A172 (cell line): ENCODE results near the gene PRKG1. TPM values are rescaled to one million over a fixed set of nuclear protein-coding genes. Genes with fewer than 3 reads are reported as not detected.

Experiments used
- DNase-seq: peaks from one replicate; pipeline ENCODE4 v3.0.0-alpha.2; 2015; ENCODE audit warnings: low spot score
- total RNA-seq: library from RNA; depleted of rRNA; stranded (reverse); fragments of >200 nt; shearing (Covaris generic); gene quantifications from 2 replicates; pipeline ENCODE4 v1.2.3, GENCODE V29; 2014

PRKG1 gene
- total RNA-seq, 1 experiment from 2014 or later: 0.22 TPM

DNA sequence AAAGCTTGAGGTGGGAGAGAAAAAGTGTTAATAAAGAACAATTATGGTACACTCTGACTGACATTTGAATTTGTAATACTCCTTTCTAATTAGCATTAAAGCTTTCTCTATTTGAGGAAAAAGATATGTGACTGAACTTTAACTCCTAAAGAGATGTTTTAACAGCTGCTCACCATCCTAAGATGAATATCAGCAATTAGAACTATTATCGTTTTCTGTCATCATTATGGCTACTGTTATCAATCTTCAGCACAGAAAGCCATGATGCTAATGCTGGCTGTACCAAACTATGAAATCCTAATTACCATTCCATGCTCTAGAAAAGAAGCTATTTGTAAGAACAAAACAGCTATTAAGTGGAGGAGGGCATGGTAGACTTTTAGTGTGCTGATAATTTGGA lies 853.9 kb downstream of the PRKG1 start:
- no peak for DNase-seq

DNA sequence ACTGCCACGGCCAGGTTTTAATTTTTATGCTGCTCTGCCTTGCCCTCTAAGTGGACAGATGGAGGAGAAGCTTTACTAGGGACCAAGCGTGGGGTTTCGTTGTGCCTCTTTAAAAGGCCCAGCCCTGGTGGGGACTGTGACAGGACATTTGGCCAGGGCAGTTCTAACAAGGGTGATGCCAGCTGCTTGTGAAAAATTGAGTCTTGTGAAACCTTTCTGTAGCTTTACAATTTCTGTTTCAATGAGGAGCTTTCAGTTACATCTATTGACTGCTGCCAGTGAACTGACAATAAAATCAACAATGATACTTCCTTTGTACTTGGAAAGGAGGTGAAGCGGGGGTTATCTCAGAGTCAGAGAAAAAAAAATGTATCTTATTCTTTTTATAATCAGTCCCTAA lies 858.2 kb downstream of the PRKG1 start:
- no peak for DNase-seq

DNA sequence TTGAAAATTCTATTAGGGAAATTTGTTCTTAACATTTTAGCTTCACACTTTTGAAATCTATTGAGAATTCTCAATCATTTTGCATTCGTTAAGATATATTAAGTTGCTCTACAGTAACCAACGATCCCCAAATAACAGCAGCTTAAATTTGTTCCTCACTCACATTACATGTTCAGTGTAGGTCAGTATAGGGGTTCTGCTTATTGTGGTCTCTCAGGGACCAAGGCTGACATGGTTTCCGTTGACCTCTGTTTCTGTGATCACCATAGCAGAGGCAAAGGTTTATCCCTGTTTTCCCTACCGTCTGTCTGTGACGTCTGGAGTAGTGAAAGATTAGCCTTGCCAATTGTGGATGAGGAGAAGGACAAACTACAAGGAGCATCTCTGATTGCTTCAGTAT lies 860.1 kb downstream of the PRKG1 start:
- no peak for DNase-seq

DNA sequence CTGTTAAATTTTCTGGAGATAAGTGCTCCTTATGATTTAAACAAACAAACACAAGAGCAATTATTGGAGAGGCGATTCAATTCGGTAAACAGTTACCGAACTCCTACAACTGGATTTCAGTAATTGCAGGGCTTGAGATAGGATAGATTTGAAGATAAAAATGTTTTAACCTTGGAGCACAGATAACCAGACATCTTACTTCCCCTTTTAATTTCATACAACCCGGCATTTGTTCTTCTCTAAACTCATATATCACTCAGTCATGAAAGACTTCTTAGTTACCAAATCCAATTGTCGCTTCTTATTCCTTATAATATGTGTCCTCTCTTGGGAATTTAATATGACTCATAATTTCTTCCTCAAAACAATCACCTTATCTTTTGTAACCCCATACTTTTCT lies 861.1 kb downstream of the PRKG1 start:
- DNase-seq: no peak

DNA sequence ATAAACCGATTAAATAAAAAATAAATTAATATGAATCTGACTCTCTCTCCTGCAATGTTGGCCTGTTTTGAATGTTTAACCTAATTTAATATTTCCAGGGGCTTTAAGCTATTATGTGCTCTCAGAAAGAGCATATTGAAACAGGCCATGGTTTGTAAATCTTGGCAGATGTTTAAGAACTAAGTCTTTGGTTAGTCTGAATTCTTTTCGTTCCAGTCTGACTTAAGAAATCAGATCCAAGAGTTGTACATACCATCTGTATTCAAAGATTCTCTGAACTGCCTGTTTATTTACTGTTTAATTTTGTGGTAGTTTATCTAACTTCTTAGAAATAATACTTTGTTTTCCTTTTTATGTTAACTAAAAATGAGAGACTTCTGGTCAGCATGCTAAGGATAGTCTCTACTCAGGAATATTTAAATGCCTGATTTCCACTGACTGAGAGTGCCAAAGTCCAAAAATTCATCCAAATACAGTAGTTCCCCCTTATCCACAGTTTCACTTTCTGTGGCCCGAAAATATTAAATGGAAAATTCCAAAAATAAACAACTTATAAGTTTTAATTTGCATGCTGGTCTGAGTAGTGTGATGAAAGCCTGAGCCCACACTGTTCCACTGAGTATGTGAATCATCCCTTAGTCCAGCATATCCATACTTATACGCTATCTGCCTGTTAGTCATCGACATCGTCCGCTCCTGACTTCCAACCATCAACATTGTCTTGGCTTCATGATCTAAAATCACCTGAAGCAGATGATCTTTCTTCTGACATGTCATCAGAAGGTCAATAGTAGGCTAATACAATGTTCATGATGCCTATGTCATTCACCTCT lies 863.2 kb downstream of the PRKG1 start:
- DNase-seq: no peak

DNA sequence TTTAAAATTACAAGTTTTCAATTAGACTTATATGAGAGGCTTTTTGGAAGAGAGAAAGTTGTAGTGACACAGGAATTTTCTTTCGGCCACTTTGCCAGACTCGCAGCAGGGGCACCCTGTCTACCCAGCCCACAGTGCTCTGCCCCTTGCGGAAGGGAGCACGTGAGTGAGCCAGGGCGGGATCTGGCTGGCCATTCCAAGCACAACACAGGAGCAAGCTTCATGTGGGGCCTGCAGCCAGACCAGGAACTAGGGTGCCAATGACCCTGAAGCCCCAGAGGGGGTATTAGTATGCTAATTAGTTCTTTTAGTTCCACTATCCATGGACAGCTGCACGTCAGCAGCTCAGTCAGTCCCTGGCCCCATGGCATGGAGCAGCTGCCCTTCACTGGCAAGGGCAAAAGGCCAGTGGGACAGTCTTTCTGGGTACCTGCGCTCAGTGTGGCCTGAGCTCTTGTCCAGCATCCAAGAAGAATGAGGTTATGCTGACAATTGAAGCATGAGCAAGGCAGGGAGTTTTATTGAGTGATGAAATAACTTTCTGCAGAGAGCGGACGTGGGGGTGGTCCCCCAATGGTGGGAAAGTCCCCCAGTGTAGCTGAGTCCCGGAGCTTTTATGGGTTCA lies 876.2 kb downstream of the PRKG1 start:
- no peak for DNase-seq

DNA sequence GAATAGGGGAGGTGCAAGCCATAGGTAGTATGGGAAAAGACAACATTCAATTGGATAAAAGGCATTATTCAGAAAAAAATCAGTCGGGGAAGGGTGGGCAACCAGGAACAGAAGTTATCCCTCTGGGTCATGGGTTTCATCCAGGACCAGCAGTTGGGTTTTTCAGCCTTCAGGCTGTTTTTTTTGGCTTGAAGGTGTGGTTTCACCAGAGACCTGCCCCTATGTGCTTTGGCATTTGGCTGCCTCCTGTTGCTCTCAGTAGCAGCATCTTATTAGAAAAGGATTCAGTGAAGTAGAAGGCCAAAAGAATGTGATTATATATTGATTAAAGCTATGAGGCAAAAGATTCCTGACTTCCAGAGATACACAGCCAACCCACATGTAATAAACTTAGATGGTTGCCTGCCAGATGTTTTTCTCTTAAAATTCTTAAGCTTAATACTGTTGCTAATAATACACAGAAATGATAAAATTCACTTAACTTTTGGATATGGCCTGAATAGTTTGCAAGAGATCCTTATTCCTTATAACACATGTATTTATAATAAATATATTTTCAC lies 876.8 kb downstream of the PRKG1 start:
- no peak for DNase-seq

DNA sequence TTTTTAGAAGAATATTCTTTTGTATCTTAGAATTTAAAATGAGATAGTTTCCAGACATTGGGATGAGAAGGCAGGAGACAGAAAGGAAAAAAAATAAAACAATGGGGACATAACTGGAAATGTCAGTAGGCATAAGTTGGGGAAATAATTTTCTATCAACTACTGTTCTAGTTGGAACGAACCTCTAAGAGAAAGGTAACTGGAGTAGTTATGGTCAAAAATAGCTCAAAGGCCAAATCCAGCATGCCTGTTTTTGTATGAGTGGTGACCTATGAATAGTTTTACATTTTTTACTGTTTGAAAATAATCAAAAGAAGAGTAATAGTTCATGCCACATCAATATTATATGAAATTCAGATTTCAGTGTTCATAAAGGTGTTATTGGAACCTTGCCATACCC lies 877.3 kb downstream of the PRKG1 start:
- DNase-seq: no peak

DNA sequence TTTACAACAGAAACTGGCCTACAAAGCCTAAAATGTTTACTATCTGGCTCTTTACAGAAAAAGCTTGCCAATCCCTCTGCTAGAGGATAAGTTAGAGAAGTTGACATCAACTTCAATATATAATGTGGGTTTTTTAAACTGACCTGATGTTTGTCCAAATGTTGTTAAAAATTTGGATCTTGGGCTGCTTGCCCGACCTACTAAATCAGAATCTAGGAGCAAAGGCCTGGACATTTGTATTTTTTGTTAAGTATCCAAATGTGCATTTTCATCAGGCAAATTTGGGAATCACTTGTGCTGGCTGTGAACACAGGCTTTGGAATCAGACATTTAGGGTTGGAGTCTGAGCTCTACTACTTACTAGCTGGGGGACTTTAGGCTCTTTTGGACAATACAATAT lies 877.8 kb downstream of the PRKG1 start:
- DNase-seq: no peak

DNA sequence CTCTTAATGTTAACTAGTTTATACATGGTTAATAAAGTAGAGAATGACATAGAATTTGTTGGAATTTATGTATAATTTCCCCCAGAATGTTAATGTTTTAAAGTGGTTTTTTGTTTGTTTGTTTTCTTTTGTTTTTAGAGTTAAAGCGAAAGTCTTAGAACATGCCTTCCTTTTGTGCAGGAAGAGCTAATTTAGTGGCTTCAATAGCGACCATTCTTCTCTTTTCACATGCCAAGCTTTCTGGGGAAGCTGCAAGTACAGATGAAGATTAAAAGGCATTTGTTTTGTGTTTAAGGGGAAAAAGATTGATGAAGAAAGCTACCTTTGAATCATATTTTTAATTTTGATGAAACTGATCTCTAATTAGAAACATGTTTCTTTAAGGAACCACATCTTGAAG lies 881.4 kb downstream of the PRKG1 start:
- no peak for DNase-seq

DNA sequence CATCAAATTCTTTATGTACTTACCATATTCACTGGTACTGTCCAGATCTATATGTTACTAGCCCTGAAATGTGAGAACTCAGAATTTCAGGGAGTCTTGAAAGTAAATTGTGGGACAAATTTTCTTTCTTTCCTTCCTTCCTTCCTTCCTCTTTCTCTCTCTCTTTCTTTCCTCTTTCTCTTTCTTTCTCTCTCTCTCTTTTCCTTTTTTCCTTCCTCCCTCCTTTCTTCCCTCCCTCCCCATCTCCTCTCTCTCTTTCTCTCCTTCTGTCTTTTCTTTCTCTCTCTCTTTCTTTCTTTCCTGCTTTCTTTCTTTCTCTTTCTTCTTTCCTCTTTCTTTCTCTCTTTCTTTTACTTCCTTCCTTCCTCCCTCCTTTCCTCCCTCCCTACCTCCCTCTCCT lies 882.5 kb downstream of the PRKG1 start:
- no peak for DNase-seq

DNA sequence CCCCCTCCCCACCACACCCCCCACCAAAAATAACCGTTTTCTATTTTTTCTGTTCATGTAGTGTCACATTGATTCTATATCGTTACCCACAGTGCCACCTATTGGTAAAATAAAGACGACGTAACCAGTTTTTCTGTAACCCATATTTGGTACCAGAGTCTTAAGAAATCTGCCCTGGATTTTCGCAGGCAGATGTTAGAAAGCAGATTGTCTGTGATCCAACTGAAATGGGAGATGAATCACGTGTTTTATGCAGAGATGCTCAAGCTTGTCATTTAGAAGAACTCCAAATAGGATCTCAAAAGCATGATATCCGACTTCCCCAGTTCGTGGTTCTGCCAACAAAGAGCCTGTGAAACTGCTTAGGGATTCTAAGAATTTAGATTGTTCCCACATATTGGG lies 886.2 kb downstream of the PRKG1 start:
- DNase-seq: peak; percentile 13

DNA sequence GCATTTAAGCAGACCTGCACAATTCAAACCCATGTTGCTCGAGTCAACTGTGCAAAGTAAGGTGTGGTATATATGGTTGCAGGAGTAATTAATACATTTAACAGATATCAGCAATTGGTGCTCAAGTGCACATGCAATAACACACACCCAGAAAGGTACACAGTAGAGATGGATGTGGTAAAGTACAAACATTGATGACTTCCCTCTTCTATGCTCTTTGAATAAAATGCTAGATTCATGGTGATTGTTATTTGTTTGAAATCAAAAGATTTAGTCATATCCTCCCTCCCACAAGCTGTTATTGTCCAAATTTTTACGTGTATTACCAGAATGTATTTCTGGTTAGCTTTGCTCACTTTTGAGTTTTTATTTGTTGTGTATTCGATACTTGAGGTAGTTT lies 887.1 kb downstream of the PRKG1 start:
- no peak for DNase-seq

DNA sequence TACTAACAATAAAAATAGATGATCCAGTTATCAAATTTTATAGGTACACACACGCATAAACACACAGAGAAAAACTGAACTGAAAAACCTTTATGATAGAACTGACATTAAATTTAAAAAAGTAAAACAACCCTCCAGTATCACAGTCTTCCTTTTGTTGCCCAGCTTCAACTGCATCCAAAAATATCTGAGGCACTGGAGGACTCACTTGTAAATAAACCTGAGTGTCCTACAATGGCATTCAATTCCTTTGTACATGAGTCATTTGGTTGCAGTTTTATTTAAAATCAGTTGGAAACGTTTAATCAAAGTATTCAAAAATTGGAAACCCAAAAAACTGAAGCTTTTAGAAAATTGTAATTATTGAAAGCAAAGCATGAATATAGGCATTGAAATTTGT lies 890.3 kb downstream of the PRKG1 start:
- no peak for DNase-seq

DNA sequence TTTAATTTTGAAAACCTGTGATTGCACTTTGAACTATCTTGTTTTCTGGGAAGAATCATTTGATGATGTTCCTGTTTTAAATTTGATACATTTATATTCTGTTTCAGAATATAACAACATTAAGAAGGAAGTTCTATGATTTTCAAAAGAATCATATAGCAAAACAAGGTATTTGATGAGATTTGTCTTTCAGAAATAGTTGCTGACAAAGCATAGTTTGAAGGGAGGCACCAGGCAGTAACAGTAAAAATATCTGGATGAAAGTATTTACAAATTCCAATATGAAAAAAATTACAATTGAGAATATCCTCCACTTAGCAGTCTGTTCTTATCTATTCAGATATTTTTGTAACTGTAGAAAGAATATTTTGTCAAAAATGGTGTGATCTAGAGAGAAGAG lies 891.2 kb downstream of the PRKG1 start:
- no peak for DNase-seq

DNA sequence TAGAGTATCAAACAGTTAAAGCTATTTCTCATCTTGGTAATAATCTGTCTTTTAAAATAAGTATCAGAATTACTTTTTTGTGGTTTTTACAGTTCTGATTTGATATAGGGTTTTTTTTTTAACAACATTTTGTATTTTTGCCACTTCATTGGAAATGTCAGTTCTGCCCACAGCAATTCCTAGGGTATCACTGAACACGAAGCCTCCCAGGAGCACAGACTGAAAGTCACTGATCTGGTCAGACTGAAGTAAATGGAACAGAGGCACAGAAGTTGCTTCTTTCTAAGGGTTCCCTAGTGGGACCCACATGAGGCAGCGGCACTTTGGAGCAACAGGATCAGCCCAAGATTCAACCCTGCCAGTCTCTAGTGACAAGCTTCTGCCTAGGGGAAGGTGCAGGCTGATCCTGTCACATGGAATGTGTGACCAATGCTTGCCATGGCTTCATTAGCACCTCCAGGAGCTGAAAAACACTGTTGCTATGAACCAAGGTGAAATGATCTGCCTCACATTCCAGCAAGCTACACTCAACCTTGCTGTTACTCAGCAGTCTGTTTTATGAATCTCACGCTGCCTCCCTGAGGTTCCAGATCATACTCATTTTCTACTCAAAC lies 898.6 kb downstream of the PRKG1 start:
- no peak for DNase-seq

DNA sequence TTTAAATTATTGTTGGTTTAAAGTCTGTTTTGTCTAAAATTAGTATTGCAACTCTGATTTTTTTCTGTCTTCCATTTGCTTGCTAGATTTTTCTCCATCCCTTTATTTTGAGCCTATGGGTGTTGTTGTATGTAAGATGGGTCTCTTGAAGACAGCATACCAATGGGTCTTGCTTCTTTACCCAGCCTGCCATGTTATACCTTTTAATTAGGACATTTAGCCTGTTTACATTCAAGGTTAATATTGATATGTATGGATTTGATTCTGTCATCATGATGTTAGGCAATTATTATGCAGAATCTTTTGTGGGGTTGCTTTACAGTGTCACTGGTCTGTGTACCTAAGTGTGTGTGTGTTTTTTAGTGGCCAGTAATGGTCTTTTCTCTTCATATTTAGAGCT lies 906.5 kb downstream of the PRKG1 start:
- DNase-seq: no peak

DNA sequence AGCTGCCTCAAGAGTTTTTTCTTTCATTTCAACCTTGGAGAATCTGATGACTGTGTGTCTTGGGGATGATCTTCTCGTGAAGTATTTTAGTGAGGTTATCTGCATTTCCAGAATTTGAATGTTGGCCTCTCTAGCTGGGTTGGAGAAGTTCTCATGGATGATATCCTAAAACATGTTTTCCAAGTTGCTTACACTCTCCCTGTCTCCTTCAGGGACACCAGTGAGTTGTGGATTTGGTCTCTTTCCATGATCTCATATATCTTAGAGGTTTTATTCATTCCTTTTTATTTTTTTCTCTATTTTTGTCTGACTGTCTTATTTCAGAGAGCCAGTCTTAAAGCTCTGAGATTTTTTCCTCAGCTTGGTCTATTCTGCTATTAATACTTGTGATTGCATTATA lies 907.4 kb downstream of the PRKG1 start:
- DNase-seq: no peak

DNA sequence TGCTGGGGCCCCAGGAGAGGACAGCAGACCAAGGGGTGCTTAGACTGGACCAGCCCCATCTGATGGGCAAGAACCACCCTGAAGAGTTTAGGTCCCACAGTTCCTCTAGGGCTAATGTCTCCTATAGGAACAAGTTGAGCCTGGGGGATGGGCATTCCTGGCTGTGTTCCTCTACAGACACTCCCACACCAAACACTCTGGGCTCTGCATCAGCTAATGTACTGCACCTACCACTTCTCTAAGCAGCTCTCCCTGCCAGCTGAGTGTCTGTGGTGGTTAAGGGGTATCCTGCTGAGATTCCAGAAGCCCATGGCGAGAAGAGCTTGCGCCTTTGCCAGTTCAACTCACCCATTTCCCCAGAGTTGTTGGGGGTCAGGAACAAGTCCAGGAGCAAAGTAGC lies 909.2 kb downstream of the PRKG1 start:
- no peak for DNase-seq

DNA sequence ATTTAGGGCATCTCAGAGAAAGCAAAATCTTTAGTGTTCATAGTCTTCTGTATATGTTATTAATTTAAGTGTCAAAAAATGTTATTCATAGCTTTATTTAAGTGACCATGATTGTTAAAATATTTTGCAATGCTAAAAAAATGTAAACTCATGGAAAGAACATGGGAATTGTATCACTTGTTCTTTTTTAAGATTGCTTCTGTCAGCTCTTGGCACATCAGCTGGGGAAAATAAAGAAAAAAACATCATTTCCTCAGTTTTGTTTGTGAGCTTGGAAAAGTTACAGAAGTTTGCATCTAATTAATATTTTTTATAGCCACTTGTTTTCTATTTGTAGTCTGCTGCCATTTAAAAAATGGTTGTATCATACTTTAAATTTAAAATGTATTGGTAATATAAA lies 911.0 kb downstream of the PRKG1 start:
- no peak for DNase-seq

DNA sequence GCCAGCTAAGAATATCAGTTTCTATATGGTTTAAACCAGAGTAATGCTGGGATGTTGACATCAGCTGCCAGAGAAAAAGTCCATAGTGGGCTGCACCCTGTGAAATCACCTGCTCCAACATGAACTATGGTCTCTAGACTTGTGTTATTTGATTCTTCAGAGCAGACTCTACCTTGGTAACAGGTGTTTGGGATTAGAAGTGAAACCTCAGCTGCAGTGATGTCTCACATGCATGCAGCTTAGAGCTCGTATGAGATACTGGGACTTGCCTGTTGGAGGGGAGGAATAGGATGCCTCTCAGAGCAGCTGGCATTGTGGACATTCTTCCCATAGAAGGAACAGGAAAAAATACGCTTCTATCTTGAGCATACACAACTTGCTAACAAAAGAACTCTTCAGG lies 912.2 kb downstream of the PRKG1 start:
- DNase-seq: no peak

DNA sequence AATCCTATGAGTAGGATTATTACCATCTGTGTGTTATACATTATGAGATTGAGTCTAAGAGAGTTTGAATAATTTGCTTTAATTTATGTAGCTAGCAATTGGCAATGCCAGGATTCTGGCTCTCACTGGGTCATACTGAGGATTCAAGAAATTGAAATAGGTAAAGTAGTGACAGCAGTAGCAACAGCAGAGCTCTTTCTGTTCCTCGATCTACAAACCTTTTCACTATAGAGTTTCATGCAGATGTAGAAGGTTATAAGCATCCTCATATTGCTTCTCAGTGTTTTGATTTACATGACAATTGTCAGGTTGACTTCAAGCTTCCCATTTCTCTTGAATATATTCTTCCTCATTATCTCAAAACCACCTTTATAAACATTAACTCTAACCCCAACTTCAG lies 919.2 kb downstream of the PRKG1 start:
- DNase-seq: no peak

DNA sequence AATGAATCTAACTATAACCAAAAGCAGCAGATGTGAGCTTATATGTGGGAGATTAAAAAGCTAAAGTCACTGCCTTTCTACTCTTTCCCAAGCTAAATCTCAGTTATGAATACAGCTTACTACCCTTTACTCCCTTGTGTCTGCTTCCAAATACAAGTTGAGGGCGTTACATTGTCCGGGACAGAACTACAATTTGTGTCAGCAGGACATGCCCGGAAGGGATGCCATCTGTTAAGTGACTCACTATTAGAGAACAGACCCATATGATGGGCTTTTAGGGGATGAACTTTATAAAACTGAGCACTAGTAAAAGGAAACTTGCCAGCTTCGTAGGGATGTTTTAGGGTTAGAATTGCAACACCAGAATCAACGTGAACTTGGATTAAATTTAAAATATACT lies 924.8 kb downstream of the PRKG1 start:
- DNase-seq: no peak
